ENCODE data around the gene FLACC1. TPM values are rescaled to one million over a fixed set of nuclear protein-coding genes. Genes with fewer than 3 reads are reported as not detected.

Gene FLACC1
- total RNA-seq, 1 donor from 2014 or later, result 5.4 TPM

Other genes starting within 250 kb of the FLACC1 start
- gene CFLAR, start 241.2 kb downstream of the FLACC1 start, total RNA-seq, result 210 TPM
- gene CASP10, start 174.2 kb downstream of the FLACC1 start, total RNA-seq, result 14.3 TPM
- 12.1 TPM for gene CASP8, start 96.8 kb downstream of the FLACC1 start, total RNA-seq
- gene TRAK2, start 94.1 kb upstream of the FLACC1 start, total RNA-seq, result 55.1 TPM
- gene STRADB, start 94.4 kb upstream of the FLACC1 start, total RNA-seq, result 44.6 TPM

Data from sciatic nerve (tissue), 1 donor.